Nephron (organoid): ENCODE results near the gene REXO1.
"Not testable (repeated sequence)": the region's sequence is repeated elsewhere in the genome, so short reads cannot be mapped to it uniquely, and the experiment has no call there.

Source experiments
- H3K27ac Mint-ChIP-seq, 3 experiments: 2 replicates each; pipeline ENCODE4 v1.8.0; 2020; ENCODE audit warnings: mixed read lengths in 3 of 3, mild to moderate bottlenecking in 2 of 3, moderate library complexity in 1 of 3
- H3K27me3 Mint-ChIP-seq: 2 replicates; pipeline ENCODE4 v1.8.0; 2021; ENCODE audit warnings: low read depth, mild to moderate bottlenecking, moderate library complexity, mixed read lengths
- H3K36me3 Mint-ChIP-seq: 2 replicates; pipeline ENCODE4 v1.8.0; 2020; ENCODE audit warnings: low read depth, mixed read lengths
- H3K4me1 Mint-ChIP-seq: 2 replicates; pipeline ENCODE4 v1.8.0; 2020; ENCODE audit warnings: mixed read lengths
- H3K4me3 Mint-ChIP-seq, 3 experiments: 2 replicates each; pipeline ENCODE4 v1.8.0; 2020; ENCODE audit warnings: mild to moderate bottlenecking in 3 of 3, mixed read lengths in 3 of 3, moderate library complexity in 2 of 3
- H3K9me3 Mint-ChIP-seq: 2 replicates; pipeline ENCODE4 v1.8.0; 2020; ENCODE audit warnings: mixed read lengths
- CTCF ChIP-seq, 3 experiments: fragments of 200-600 bp; sonication (generic); IDR thresholded peaks; one replicate each; pipeline ENCODE4 v1.5.0; 2021; ENCODE audit warnings: antibody characterized with exemption in 3 of 3; ENCODE audit not compliant: unreplicated experiment in 3 of 3

REXO1 gene

GRCh38 chr19:1805401-1806183 lies 42.7 kb downstream of the REXO1 start:
- H3K4me1 Mint-ChIP-seq: no peaks in the 10 kb centered on the region
- H3K9me3 Mint-ChIP-seq: no peaks in the 10 kb centered on the region
- no peak for TF ChIP-seq CTCF (IDR thresholded peaks at IDR 0.05; ENCODE audit: unreplicated experiment in 3 of 3)
- peaks cover 15% of the 10 kb centered on the region for H3K27me3 Mint-ChIP-seq
- no peak overlapping the region for H3K4me3 Mint-ChIP-seq
- H3K27ac Mint-ChIP-seq: no peak overlapping the region
- no peaks in the 10 kb centered on the region for H3K36me3 Mint-ChIP-seq

GRCh38 chr19:1804858-1805257 lies 43.4 kb downstream of the REXO1 start:
- H3K27ac Mint-ChIP-seq: no peak overlapping the region
- H3K9me3 Mint-ChIP-seq: no peaks in the 10 kb centered on the region
- peaks cover 11% of the 10 kb centered on the region for H3K27me3 Mint-ChIP-seq
- H3K4me1 Mint-ChIP-seq: no peaks in the 10 kb centered on the region
- TF ChIP-seq CTCF (IDR thresholded peaks at IDR 0.05; ENCODE audit: unreplicated experiment in 3 of 3): no peak
- no peaks in the 10 kb centered on the region for H3K36me3 Mint-ChIP-seq
- H3K4me3 Mint-ChIP-seq: no peak overlapping the region

GRCh38 chr19:1799695-1800342 lies 48.5 kb downstream of the REXO1 start:
- Mint-ChIP-seq H3K27ac (no peak overlapping the region), H3K9me3 (no peaks in the 10 kb centered on the region), H3K4me1 (no peaks in the 10 kb centered on the region), H3K36me3 (no peaks in the 10 kb centered on the region), H3K4me3 (no peak overlapping the region), H3K27me3 (peaks cover 12% of the 10 kb centered on the region)
- TF ChIP-seq CTCF (IDR thresholded peaks at IDR 0.05; ENCODE audit: unreplicated experiment in 3 of 3): no peak

- H3K4me1 Mint-ChIP-seq, H3K27ac Mint-ChIP-seq, H3K36me3 Mint-ChIP-seq: not testable (repeated sequence)
These were observed 51.0 kb downstream of the REXO1 start for GRCh38 chr19:1797313-1797712.

GRCh38 chr19:1796395-1797142 lies 51.7 kb downstream of the REXO1 start:
- no peaks in the 10 kb centered on the region for H3K4me1 Mint-ChIP-seq
- no peak overlapping the region for H3K4me3 Mint-ChIP-seq
- no peak overlapping the region for H3K27ac Mint-ChIP-seq
- H3K36me3 Mint-ChIP-seq: no peaks in the 10 kb centered on the region
- peaks cover 22% of the 10 kb centered on the region for H3K27me3 Mint-ChIP-seq
- no peaks in the 10 kb centered on the region for H3K9me3 Mint-ChIP-seq
- TF ChIP-seq CTCF (IDR thresholded peaks at IDR 0.05; ENCODE audit: unreplicated experiment in 3 of 3): no peak

More at GRCh38 chr19:1797313-1797712, 51.0 kb downstream of the REXO1 start:
- H3K4me3 Mint-ChIP-seq, H3K9me3 Mint-ChIP-seq: not testable (repeated sequence)
- peaks cover 21% of the 10 kb centered on the region for H3K27me3 Mint-ChIP-seq

GRCh38 chr19:1794424-1795172 lies 53.7 kb downstream of the REXO1 start:
- H3K27ac Mint-ChIP-seq: no peak overlapping the region
- no peaks in the 10 kb centered on the region for H3K36me3 Mint-ChIP-seq
- H3K4me1 Mint-ChIP-seq: no peaks in the 10 kb centered on the region
- H3K4me3 Mint-ChIP-seq: no peak overlapping the region
- peaks cover 34% of the 10 kb centered on the region for H3K27me3 Mint-ChIP-seq
- TF ChIP-seq CTCF (IDR thresholded peaks at IDR 0.05; ENCODE audit: unreplicated experiment in 3 of 3): no peak
- H3K9me3 Mint-ChIP-seq: no peaks in the 10 kb centered on the region
